Fibroblast of skin of left biceps (primary cell): ENCODE results near the gene UBE2M.
"Not testable (repeated sequence)": the region's sequence is repeated elsewhere in the genome, so short reads cannot be mapped to it uniquely, and the experiment has no call there.

Source experiments
- DNase-seq, 2 experiments: peaks; one replicate each; pipeline ENCODE4 v3.0.0-alpha.2; 2013; ENCODE audit warnings: low read depth in 2 of 2

The UBE2M gene

GRCh38 chr19:58558066-58558622 lies at the start of gene UBE2M:
Gene UBE2M (minus strand): TSS chr19:58558611. CDS start chr19:58558381, 230 bp downstream.
- no peak for DNase-seq

GRCh38 chr19:58607213-58607612 lies 48.8 kb upstream of the UBE2M start:
- not testable (repeated sequence) for DNase-seq

- DNase-seq, result not testable (repeated sequence)
Observed at GRCh38 chr19:58606251-58606896, 48.0 kb upstream of the UBE2M start.

GRCh38 chr19:58586133-58586765 lies 27.8 kb upstream of the UBE2M start:
- no peak for DNase-seq

GRCh38 chr19:58585442-58586132 lies 27.2 kb upstream of the UBE2M start:
- DNase-seq, result no peak

- DNase-seq, result no peak
Observed at GRCh38 chr19:58584498-58585441, 26.4 kb upstream of the UBE2M start.

- DNase-seq, result no peak
Observed at GRCh38 chr19:58582985-58583384, 24.6 kb upstream of the UBE2M start.

GRCh38 chr19:58581227-58582141 lies 23.1 kb upstream of the UBE2M start:
- DNase-seq, result peak; percentile 51 to 55

GRCh38 chr19:58579473-58580142 lies 21.2 kb upstream of the UBE2M start:
- DNase-seq, result no peak

- DNase-seq, result no peak
Observed at GRCh38 chr19:58578012-58578925, 19.9 kb upstream of the UBE2M start.

GRCh38 chr19:58577581-58577980 lies 19.2 kb upstream of the UBE2M start:
- DNase-seq, result not testable (repeated sequence)

GRCh38 chr19:58575183-58576041 lies 17.0 kb upstream of the UBE2M start:
- peak; percentile 68 to 72 for DNase-seq

GRCh38 chr19:58573658-58574164 lies 15.3 kb upstream of the UBE2M start:
- no peak for DNase-seq

GRCh38 chr19:58572818-58573657 lies 14.6 kb upstream of the UBE2M start, which contains the start of gene MZF1:
Gene MZF1 (minus strand): TSS chr19:58573335. CDS start chr19:58571389, 1,946 bp downstream.
- peak; percentile 100 for DNase-seq

GRCh38 chr19:58572026-58572817 lies 13.8 kb upstream of the UBE2M start:
- no peak for DNase-seq

- no peak for DNase-seq
Observed at GRCh38 chr19:58571575-58571947, 13.2 kb upstream of the UBE2M start.
